TTC549 (cell line): ENCODE data around the gene SEZ6.

ENCODE experiments used
- FAIRE-seq: peaks from 2 replicates; lab custom pipeline; 2012; peaks lifted over from hg19 to GRCh38; lab: Jason Lieb, UNC

The SEZ6 gene

GRCh38 chr17:28953444-28954118, 52.3 kb downstream of the SEZ6 start:
- no peak for FAIRE-seq

GRCh38 chr17:28951991-28952975, 53.5 kb downstream of the SEZ6 start:
- peak; percentile 97 for FAIRE-seq

- FAIRE-seq: peak; percentile 51
Observed at GRCh38 chr17:28951428-28951990, 54.3 kb downstream of the SEZ6 start, which contains the start of gene PHF12. TSS of gene PHF12 (minus strand) at chr17:28951518. CDS start at chr17:28950960, 558 bp downstream.

GRCh38 chr17:28950752-28951427, 54.9 kb downstream of the SEZ6 start:
- no peak for FAIRE-seq

- no peak for FAIRE-seq
Observed at GRCh38 chr17:28950017-28950751, 55.6 kb downstream of the SEZ6 start.

DNA sequence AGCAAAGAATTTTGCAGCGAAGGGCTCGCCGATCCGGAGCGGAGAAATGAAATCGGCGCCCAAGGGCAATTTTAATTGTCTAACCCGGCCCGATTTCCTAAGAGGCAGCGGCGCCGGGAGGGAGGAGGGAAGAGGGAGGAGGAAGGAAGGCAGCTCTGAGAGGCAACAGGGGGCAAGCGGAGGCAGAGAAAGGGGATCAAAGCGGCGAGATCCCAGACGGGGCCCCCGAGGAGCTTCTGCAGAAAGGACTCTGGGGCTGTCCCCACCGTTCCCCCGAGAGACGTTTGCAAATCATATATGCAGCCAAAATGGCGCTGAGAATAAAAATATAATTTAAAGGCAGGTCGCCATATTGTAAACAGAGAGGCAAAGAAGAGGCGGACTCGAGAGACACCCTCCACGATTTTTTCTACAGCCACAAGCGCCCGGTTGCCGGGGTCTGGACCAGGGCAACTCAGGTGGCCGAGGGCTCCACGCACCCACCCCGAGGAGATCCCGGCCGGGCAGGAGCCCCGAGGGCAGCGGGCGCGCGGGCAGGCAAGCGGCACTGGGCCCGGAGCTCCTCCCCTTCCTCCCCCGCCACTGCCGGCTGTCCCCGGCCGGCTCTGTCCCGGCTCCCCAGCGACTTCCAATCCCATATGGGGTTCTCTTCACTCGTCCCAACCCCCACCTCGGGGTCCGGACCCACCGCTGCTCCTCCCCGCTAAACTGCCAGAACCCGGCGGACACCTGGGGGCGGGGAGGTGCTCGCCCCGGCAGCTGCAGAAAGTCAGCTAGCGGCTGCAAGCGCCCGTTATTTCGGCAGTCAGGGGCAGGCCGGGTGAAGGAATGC, 56.4 kb downstream of the SEZ6 start:
- FAIRE-seq: no peak

GRCh38 chr17:28948873-28949184, 57.0 kb downstream of the SEZ6 start:
- no peak for FAIRE-seq

GRCh38 chr17:28948342-28948741, 57.5 kb downstream of the SEZ6 start:
- no peak for FAIRE-seq

DNA sequence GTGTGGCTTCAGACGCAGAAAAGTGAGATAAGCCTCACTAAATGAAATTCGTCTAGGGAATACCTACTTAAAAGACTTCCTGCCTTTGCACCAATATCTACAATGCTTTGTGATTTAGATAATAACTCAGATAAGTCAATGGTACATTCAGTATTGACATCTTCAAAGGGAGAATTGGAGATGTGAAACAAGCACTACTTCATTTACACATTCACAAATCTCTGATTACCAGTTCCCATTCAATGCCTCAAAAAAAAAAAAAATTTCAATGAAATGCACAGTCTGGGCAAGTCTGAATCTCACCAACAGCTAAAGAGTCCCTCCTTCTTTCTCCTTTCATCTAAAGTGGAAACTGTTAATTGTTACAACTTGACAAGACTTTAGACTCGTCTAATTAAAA, 58.2 kb downstream of the SEZ6 start:
- no peak for FAIRE-seq

GRCh38 chr17:28946239-28946638, 59.6 kb downstream of the SEZ6 start:
- no peak for FAIRE-seq

GRCh38 chr17:28944862-28945741, 60.7 kb downstream of the SEZ6 start:
- no peak for FAIRE-seq

- no peak for FAIRE-seq
Observed at GRCh38 chr17:28944343-28944742, 61.5 kb downstream of the SEZ6 start.

- FAIRE-seq: no peak
Observed at GRCh38 chr17:28942925-28943324, 62.9 kb downstream of the SEZ6 start.

DNA sequence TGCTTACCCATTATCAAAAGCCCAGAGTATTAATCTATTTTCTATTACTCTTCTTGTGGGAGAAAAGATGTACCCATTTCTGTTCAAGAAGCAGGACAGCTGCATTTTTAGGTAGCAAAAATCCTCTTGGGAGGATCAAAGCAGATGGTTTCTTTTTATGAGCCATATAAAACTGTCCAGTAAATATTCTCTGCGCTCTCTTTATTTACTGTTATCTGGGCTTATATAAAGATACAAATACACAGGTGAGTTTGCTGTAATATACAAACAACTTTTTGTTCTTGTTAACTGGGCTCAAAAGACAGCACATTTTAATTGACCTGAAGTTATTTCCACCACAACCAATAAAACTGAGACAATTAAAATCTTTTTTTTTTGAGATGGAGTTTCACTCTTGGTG, 64.6 kb downstream of the SEZ6 start:
- no peak for FAIRE-seq

DNA sequence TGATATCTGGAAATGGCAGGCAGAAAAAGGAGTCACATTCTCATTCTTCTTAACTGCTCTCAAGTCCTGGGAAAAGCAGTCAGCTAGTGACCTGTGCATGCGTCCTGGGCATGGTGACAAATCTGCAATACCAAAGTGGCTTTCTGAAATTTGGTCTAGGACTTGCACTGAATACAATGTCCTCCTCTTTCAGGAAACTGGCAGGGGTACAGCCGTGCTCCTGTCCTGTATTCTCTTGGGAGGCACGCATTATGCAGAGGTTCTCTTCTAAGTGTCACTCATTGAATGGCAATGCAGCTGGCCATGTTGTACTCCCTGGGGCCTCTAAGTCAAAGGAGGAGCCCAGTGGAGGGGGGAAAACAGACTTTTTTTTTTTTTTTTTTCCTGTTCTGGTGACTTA, 65.2 kb downstream of the SEZ6 start:
- no peak for FAIRE-seq

DNA sequence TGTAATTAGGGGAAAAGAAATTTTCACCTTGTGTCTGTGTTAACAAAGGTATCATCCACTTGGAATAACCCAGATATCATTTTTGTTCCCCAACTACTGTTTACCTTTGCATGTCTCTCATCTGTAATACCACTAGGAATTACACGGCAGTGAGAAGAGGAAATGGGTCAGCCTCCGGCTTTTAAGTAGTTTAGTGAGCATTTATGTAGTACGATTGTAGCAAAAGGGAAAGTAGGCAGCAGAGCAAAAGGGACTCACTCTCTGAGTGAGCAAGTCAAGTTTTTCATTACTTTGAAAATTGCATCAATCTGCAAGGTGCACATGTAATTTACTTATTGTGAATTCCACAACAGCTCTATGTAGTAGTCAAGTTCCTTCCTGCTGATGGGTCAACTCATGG, 65.7 kb downstream of the SEZ6 start:
- no peak for FAIRE-seq

DNA sequence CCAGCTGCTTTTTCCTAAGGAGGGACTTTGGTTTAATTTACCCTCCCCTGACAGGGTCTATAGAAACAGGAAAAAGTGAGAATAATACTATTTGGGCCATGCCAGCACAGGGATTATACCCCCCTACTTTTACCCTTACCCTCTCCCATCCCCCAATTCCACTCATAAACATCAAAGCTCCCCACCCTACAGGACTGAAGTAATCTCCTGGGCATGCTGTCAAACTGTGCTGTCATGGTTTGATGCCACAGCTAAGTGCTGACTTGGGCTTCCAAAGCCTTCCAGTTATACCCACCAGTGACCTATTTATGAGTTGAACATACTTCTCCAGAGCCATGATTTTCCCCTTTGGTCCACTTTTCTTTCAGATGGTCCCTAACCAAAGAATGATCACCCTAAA, 67.3 kb downstream of the SEZ6 start:
- FAIRE-seq: no peak

GRCh38 chr17:28937044-28937729, 68.6 kb downstream of the SEZ6 start:
- no peak for FAIRE-seq

DNA sequence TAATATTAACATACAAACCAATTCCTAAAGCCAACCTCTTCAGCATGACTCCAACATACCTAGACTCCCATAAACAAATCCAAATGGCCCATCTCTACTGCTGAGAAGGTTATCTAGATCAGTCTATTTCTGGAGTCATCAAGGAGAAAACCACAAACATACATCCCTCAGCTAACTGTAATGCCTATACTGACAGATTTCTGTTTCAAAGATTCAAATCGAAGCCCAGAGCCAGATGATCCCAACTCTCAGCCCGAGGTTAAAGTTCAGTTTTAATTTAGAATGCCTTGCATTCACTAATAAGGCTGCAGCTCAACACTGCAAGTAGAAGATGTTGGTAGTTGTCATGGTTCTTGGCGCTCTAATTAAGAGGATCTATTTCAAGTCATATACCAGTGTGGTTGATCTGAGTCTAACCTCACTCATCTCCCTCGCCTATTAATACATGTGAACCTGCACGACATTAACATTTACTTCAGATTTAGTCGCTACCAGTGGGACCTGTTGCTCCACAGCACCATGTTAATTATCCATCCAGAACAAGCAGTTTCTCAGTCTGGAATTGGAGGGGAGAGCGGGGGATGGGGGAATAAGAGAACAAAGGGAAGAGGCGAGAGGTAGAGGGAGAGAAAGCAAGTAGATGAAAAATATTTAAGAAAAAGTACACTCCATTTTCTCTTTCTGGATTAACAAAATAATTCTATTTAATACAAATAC, 69.9 kb downstream of the SEZ6 start:
- FAIRE-seq: no peak
